ENCODE measurements around the gene ECI1.
"Not testable (repeated sequence)": the region's sequence is repeated elsewhere in the genome, so short reads cannot be mapped to it uniquely, and the experiment has no call there.

Gene ECI1

GRCh38 chr16:2243031-2243528 is 8.3 kb downstream of the ECI1 start:
- no peak overlapping the region for H3K4me3 ChIP-seq (ENCODE audit: control insufficient read depth, low read depth, low read length)
- no peak for DNase-seq (ENCODE audit: low read depth)
- no peak for TF ChIP-seq CTCF (conservative IDR thresholded peaks at IDR 0.05; ENCODE audit: control insufficient read depth, insufficient read depth, low read depth, low read length)

- no peak overlapping the region for H3K4me3 ChIP-seq (ENCODE audit: control insufficient read depth, low read depth, low read length)
Observed at GRCh38 chr16:2242598-2242997, 8.8 kb downstream of the ECI1 start.

GRCh38 chr16:2240331-2240730 is 11.1 kb downstream of the ECI1 start:
- not testable (repeated sequence) for DNase-seq (ENCODE audit: low read depth); H3K4me3 ChIP-seq (ENCODE audit: control insufficient read depth, low read depth, low read length)

More at GRCh38 chr16:2242598-2242997, 8.8 kb downstream of the ECI1 start:
- no peak for TF ChIP-seq CTCF (conservative IDR thresholded peaks at IDR 0.05; ENCODE audit: control insufficient read depth, insufficient read depth, low read depth, low read length)
- DNase-seq (ENCODE audit: low read depth) = no peak

- H3K4me3 ChIP-seq (ENCODE audit: control insufficient read depth, low read depth, low read length) = no peak overlapping the region
- peak; percentile 57 for DNase-seq (ENCODE audit: low read depth)
- no peak for TF ChIP-seq CTCF (conservative IDR thresholded peaks at IDR 0.05; ENCODE audit: control insufficient read depth, insufficient read depth, low read depth, low read length)
Observed at GRCh38 chr16:2238838-2239675, 12.3 kb downstream of the ECI1 start.

- no peak for TF ChIP-seq CTCF (conservative IDR thresholded peaks at IDR 0.05; ENCODE audit: control insufficient read depth, insufficient read depth, low read depth, low read length)
- H3K4me3 ChIP-seq (ENCODE audit: control insufficient read depth, low read depth, low read length) = no peak overlapping the region
- no peak for DNase-seq (ENCODE audit: low read depth)
Observed at GRCh38 chr16:2238150-2238837, 13.1 kb downstream of the ECI1 start.

- no peak for TF ChIP-seq CTCF (conservative IDR thresholded peaks at IDR 0.05; ENCODE audit: control insufficient read depth, insufficient read depth, low read depth, low read length)
- H3K4me3 ChIP-seq (ENCODE audit: control insufficient read depth, low read depth, low read length) = no peak overlapping the region
Observed at GRCh38 chr16:2237493-2238149, 13.8 kb downstream of the ECI1 start.

GRCh38 chr16:2237102-2237482 is 14.3 kb downstream of the ECI1 start:
- DNase-seq (ENCODE audit: low read depth) = no peak
- no peak for TF ChIP-seq CTCF (conservative IDR thresholded peaks at IDR 0.05; ENCODE audit: control insufficient read depth, insufficient read depth, low read depth, low read length)
- no peak overlapping the region for H3K4me3 ChIP-seq (ENCODE audit: control insufficient read depth, low read depth, low read length)

More at GRCh38 chr16:2237493-2238149, 13.8 kb downstream of the ECI1 start:
- no peak for DNase-seq (ENCODE audit: low read depth)
